Frontal cortex (tissue), 4 donors: ENCODE results near the gene DYNLL2. TPM values are rescaled to one million over a fixed set of nuclear protein-coding genes. Genes with fewer than 3 reads are reported as not detected.
"Not testable (repeated sequence)": the region's sequence is repeated elsewhere in the genome, so short reads cannot be mapped to it uniquely, and the experiment has no call there.

Experiments used
- DNase-seq, 2 donors: peaks; one replicate each; pipeline ENCODE4 v3.0.0; 2012; ENCODE audit warnings: low spot score in 2 of 2
- FAIRE-seq: peaks from 2 replicates; lab custom pipeline; 2012; peaks lifted over from hg19 to GRCh38; lab: Jason Lieb, UNC
- total RNA-seq: library from RNA; depleted of rRNA; stranded (reverse); fragments of >200 nt; gene quantifications from one replicate; pipeline ENCODE4 v1.2.3, GENCODE V29; 2014
- donor health status: control.
- donor health status: control.
- donor health status: control.

Gene DYNLL2
- total RNA-seq, 1 donor from 2014 or later, result 33.0 TPM

GRCh38 chr17:58097384-58098088, 14.3 kb downstream of the DYNLL2 start:
- no peak for FAIRE-seq
- no peak for DNase-seq

- DNase-seq, result no peak
- FAIRE-seq, result no peak
These were observed 17.3 kb downstream of the DYNLL2 start for GRCh38 chr17:58100506-58100905.

GRCh38 chr17:58101898-58102297, 18.7 kb downstream of the DYNLL2 start:
- not testable (repeated sequence) for DNase-seq, FAIRE-seq

GRCh38 chr17:58105093-58105492, 21.9 kb downstream of the DYNLL2 start:
- FAIRE-seq, result no peak
- no peak for DNase-seq

GRCh38 chr17:58107306-58107705, 24.1 kb downstream of the DYNLL2 start:
- DNase-seq, result no peak
- FAIRE-seq, result no peak

- no peak for FAIRE-seq
- DNase-seq, result no peak
These were observed 26.0 kb downstream of the DYNLL2 start for GRCh38 chr17:58109197-58109596.

- no peak for DNase-seq
These were observed 26.8 kb downstream of the DYNLL2 start for GRCh38 chr17:58110012-58110411.

GRCh38 chr17:58111676-58112075, 28.5 kb downstream of the DYNLL2 start:
- FAIRE-seq, result no peak

More at GRCh38 chr17:58110012-58110411, 26.8 kb downstream of the DYNLL2 start:
- FAIRE-seq, result no peak

GRCh38 chr17:58112970-58113631, 29.9 kb downstream of the DYNLL2 start:
- FAIRE-seq, result no peak

More at GRCh38 chr17:58111676-58112075, 28.5 kb downstream of the DYNLL2 start:
- no peak for DNase-seq

GRCh38 chr17:58113947-58114346, 30.7 kb downstream of the DYNLL2 start:
- FAIRE-seq (no peak), DNase-seq (no peak)

More at GRCh38 chr17:58112970-58113631, 29.9 kb downstream of the DYNLL2 start:
- DNase-seq, result peak; percentile 32 to 66

GRCh38 chr17:58117382-58117781, 34.2 kb downstream of the DYNLL2 start:
- no peak for DNase-seq
- FAIRE-seq, result no peak

- no peak for FAIRE-seq
- no peak for DNase-seq
These were observed 36.3 kb downstream of the DYNLL2 start for GRCh38 chr17:58119491-58119890.

GRCh38 chr17:58120195-58120822, 37.1 kb downstream of the DYNLL2 start:
- FAIRE-seq, result no peak
- no peak for DNase-seq

- DNase-seq, result peak in 1 of 2 donors; percentile 27
- peak; percentile 64 for FAIRE-seq
These were observed 38.7 kb downstream of the DYNLL2 start for GRCh38 chr17:58121925-58122324.

- DNase-seq (no peak), FAIRE-seq (no peak)
These were observed 44.6 kb downstream of the DYNLL2 start for GRCh38 chr17:58127846-58128245.

GRCh38 chr17:58132697-58133096, 49.5 kb downstream of the DYNLL2 start:
- DNase-seq, FAIRE-seq: not testable (repeated sequence)

- FAIRE-seq, result no peak
- no peak for DNase-seq
These were observed 53.6 kb downstream of the DYNLL2 start for GRCh38 chr17:58136669-58137279.

- DNase-seq, result no peak
- no peak for FAIRE-seq
These were observed 58.3 kb downstream of the DYNLL2 start for GRCh38 chr17:58141505-58141904.

- FAIRE-seq, DNase-seq: not testable (repeated sequence)
These were observed 60.1 kb downstream of the DYNLL2 start for GRCh38 chr17:58143335-58143734.

GRCh38 chr17:58144801-58145200, 61.6 kb downstream of the DYNLL2 start:
- DNase-seq, result no peak
- no peak for FAIRE-seq
